H1 (cell line): ENCODE data around the gene LAMB1. TPM values are rescaled to one million over a fixed set of nuclear protein-coding genes. Genes with fewer than 3 reads are reported as not detected.

Experiments
- CTCF ChIA-PET: fragments of 300-600 bp; sonication (Branson Sonifier 250); formaldehyde crosslinking; loops from one replicate; lab custom pipeline; 2021; ENCODE audit not compliant: partially characterized antibody; lab: Charles Lee
- POLR2A ChIA-PET: fragments of 300-600 bp; sonication (Branson Sonifier 250); formaldehyde crosslinking; loops from one replicate; lab custom pipeline; 2021; ENCODE audit warnings: inconsistent platforms; ENCODE audit not compliant: partially characterized antibody; lab: Charles Lee
- DNase-seq, 2 experiments: peaks; one replicate each; pipeline versions ENCODE4 v3.0.0 to v3.0.0-alpha.2; 2010 to 2022; ENCODE audit warnings: low spot score in 2 of 2, low read depth in 1 of 2, mixed read lengths in 1 of 2
- FAIRE-seq: peaks from 2 replicates; lab custom pipeline; 2011; peaks lifted over from hg19 to GRCh38; lab: Jason Lieb, UNC
- H2AFZ ChIP-seq: 2 replicates; pipeline ENCODE4 v1.8.1; 2012; ENCODE audit warnings: low read length, inconsistent platforms
- H2AK5ac ChIP-seq: 2 replicates; pipeline ENCODE4 v1.6.1; 2013; ENCODE audit warnings: low read depth, low read length
- H2BK120ac ChIP-seq: replicated peaks from 2 replicates; pipeline ENCODE3; 2013; ENCODE audit warnings: low read depth, low read length, inconsistent platforms
- H2BK12ac ChIP-seq: 2 replicates; pipeline ENCODE4 v1.6.1; 2013; ENCODE audit warnings: low read depth, low read length
- H2BK15ac ChIP-seq: 2 replicates; pipeline ENCODE4 v1.6.1; 2013; ENCODE audit warnings: low read length
- H2BK20ac ChIP-seq: 2 replicates; pipeline ENCODE4 v1.6.1; 2013; ENCODE audit warnings: low read length
- H2BK5ac ChIP-seq: 2 replicates; pipeline ENCODE4 v1.6.1; 2013; ENCODE audit warnings: low read depth, low read length
- H3K14ac ChIP-seq: 2 replicates; pipeline ENCODE4 v1.6.1; 2013; ENCODE audit warnings: inconsistent platforms; ENCODE audit not compliant: insufficient read length
- H3K18ac ChIP-seq: 2 replicates; pipeline ENCODE4 v1.6.1; 2013; ENCODE audit warnings: low read length; ENCODE audit errors: extremely low read depth
- H3K23ac ChIP-seq: 2 replicates; pipeline ENCODE4 v1.6.1; 2013; ENCODE audit warnings: inconsistent platforms; ENCODE audit not compliant: insufficient read length
- H3K23me2 ChIP-seq: 2 replicates; pipeline ENCODE4 v1.6.1; 2013; ENCODE audit warnings: low read depth, low read length
- H3K27ac ChIP-seq: 2 replicates; pipeline ENCODE4 v1.6.1; 2011; ENCODE audit warnings: low read depth, low read length, inconsistent platforms
- H3K27me3 ChIP-seq, 4 experiments: replicated peaks in 1 of 4; 1 replicate in 1 of 4; 2 replicates in 3 of 4; pipeline versions ENCODE4 v1.6.1 to v1.8.1; 2011 to 2013; ENCODE audit warnings: low read length in 3 of 4, mild to moderate bottlenecking in 3 of 4, inconsistent platforms in 2 of 4, mixed read lengths in 2 of 4, moderate library complexity in 1 of 4; ENCODE audit not compliant: control insufficient read depth in 3 of 4, insufficient read depth in 3 of 4; ENCODE audit errors: extremely low read depth in 1 of 4
- H3K36me3 ChIP-seq, 4 experiments: 2 replicates each; pipeline versions ENCODE4 v1.6.1 to v1.8.1; 2011 to 2013; ENCODE audit warnings: mild to moderate bottlenecking in 4 of 4, low read length in 3 of 4, moderate library complexity in 2 of 4, control low read depth in 1 of 4, inconsistent platforms in 1 of 4; ENCODE audit not compliant: insufficient read depth in 4 of 4, control insufficient read depth in 2 of 4
- H3K4ac ChIP-seq: replicated peaks from 2 replicates; pipeline ENCODE3; 2013; ENCODE audit warnings: low read length, low read depth, mixed read lengths, inconsistent platforms; ENCODE audit not compliant: insufficient read length
- H3K4me1 ChIP-seq, 4 experiments: replicated peaks in 1 of 4; 1 replicate in 1 of 4; 2 replicates in 3 of 4; pipeline versions ENCODE4 v1.6.1 to v1.8.1; 2011 to 2013; ENCODE audit warnings: low read length in 3 of 4, inconsistent platforms in 2 of 4, mixed read lengths in 1 of 4; ENCODE audit not compliant: insufficient read depth in 4 of 4, control insufficient read depth in 3 of 4
- H3K4me2 ChIP-seq, 2 experiments: 2 replicates each; pipeline versions ENCODE4 v1.6.1 to v1.8.1; 2011 to 2013; ENCODE audit warnings: low read depth in 2 of 2, low read length in 2 of 2, control low read depth in 1 of 2, inconsistent platforms in 1 of 2, mild to moderate bottlenecking in 1 of 2; ENCODE audit not compliant: insufficient read depth in 1 of 2
- H3K4me3 ChIP-seq, 4 experiments: fragments of 200-600, 300-600 bp in 1 of 4; sonication (generic), shearing (Covaris generic), sonication (Bioruptor Twin) in 1 of 4; 2 replicates each; pipeline versions ENCODE4 v1.5.1 to v1.8.1; 2011 to 2016; ENCODE audit warnings: low read length in 4 of 4, low read depth in 3 of 4, control low read depth in 2 of 4, inconsistent platforms in 2 of 4, mild to moderate bottlenecking in 2 of 4, mixed read lengths in 1 of 4, moderate library complexity in 1 of 4; ENCODE audit not compliant: insufficient read depth in 2 of 4; ENCODE audit errors: extremely low read depth in 1 of 4
- H3K56ac ChIP-seq: replicated peaks from 2 replicates; pipeline ENCODE3; 2013; ENCODE audit warnings: low read depth, mild to moderate bottlenecking, mixed read lengths, low read length, inconsistent platforms; ENCODE audit not compliant: insufficient read length
- H3K79me1 ChIP-seq: 2 replicates; pipeline ENCODE4 v1.6.1; 2013; ENCODE audit warnings: low read depth, low read length, control low read depth
- H3K79me2 ChIP-seq, 2 experiments: 2 replicates each; pipeline versions ENCODE4 v1.6.1 to v1.8.1; 2012 to 2013; ENCODE audit warnings: low read length in 2 of 2, mild to moderate bottlenecking in 2 of 2, inconsistent platforms in 1 of 2; ENCODE audit not compliant: insufficient read depth in 2 of 2, control insufficient read depth in 1 of 2
- H3K9ac ChIP-seq, 4 experiments: replicated peaks in 1 of 4; 1 replicate in 1 of 4; 2 replicates in 3 of 4; pipeline versions ENCODE4 v1.6.1 to v1.8.1; 2011 to 2013; ENCODE audit warnings: low read depth in 3 of 4, low read length in 3 of 4, control low read depth in 2 of 4, mild to moderate bottlenecking in 2 of 4, moderate library complexity in 2 of 4, inconsistent platforms in 1 of 4; ENCODE audit errors: extremely low read depth in 1 of 4
- H3K9me3 ChIP-seq, 2 experiments: 2 replicates each; pipeline versions ENCODE4 v1.6.1 to v1.8.1; 2012 to 2013; ENCODE audit warnings: mild to moderate bottlenecking in 2 of 2, moderate library complexity in 2 of 2, control low read depth in 1 of 2, inconsistent platforms in 1 of 2, low read depth in 1 of 2, low read length in 1 of 2, mixed read lengths in 1 of 2; ENCODE audit not compliant: insufficient read depth in 2 of 2
- H4K20me1 ChIP-seq, 2 experiments: replicated peaks in 1 of 2; 2 replicates each; pipeline versions ENCODE3 to v1.8.1; 2011 to 2013; ENCODE audit warnings: inconsistent platforms in 2 of 2, low read length in 2 of 2, mild to moderate bottlenecking in 1 of 2; ENCODE audit not compliant: insufficient read depth in 2 of 2, control insufficient read depth in 1 of 2
- H4K5ac ChIP-seq: 2 replicates; pipeline ENCODE4 v1.6.1; 2013; ENCODE audit warnings: low read length, low read depth, mixed read lengths, inconsistent platforms; ENCODE audit not compliant: insufficient read length
- H4K8ac ChIP-seq: 2 replicates; pipeline ENCODE4 v1.8.0; 2013; ENCODE audit warnings: mild to moderate bottlenecking, moderate library complexity, low read length, inconsistent platforms; ENCODE audit not compliant: insufficient read depth; ENCODE audit errors: extremely low read depth
- H4K91ac ChIP-seq: replicated peaks from 2 replicates; pipeline ENCODE3; 2013; ENCODE audit warnings: low read length, mixed read lengths, inconsistent platforms; ENCODE audit not compliant: insufficient read length
- ASH2L ChIP-seq: fragments of 200-600, 300-600 bp; sonication (generic); IDR thresholded peaks from one replicate; pipeline ENCODE4 v1.7.1; 2017; ENCODE audit warnings: low read length
- ATF3 ChIP-seq: IDR thresholded peaks from 2 replicates; pipeline ENCODE4 v1.6.1; 2011; ENCODE audit warnings: low read depth, mild to moderate bottlenecking, low read length; ENCODE audit not compliant: insufficient read depth
- BCL11A ChIP-seq, 2 experiments: IDR thresholded peaks; one replicate each; pipeline ENCODE4 v1.6.1; 2011; ENCODE audit warnings: low read depth in 2 of 2, low read length in 2 of 2, mild to moderate bottlenecking in 2 of 2
- CEBPB ChIP-seq: IDR thresholded peaks from 2 replicates; pipeline ENCODE4 v1.6.1; 2012; ENCODE audit warnings: low read depth, low read length
- CHD1 ChIP-seq: IDR thresholded peaks from 2 replicates; pipeline ENCODE4 v1.6.1; 2012; ENCODE audit warnings: low read depth, low read length, improper control_type of control experiment
- CHD2 ChIP-seq: IDR thresholded peaks from 2 replicates; pipeline ENCODE4 v1.6.1; 2012; ENCODE audit warnings: low read length, improper control_type of control experiment
- GTF2F1 ChIP-seq: IDR thresholded peaks from 2 replicates; pipeline ENCODE4 v1.6.1; 2012; ENCODE audit warnings: low read depth, low read length, improper control_type of control experiment, borderline replicate concordance
- JUND ChIP-seq: IDR thresholded peaks from 2 replicates; pipeline ENCODE4 v1.6.1; 2011; ENCODE audit warnings: mild to moderate bottlenecking, improper control_type of control experiment, low read length
- MAX ChIP-seq: IDR thresholded peaks from 2 replicates; pipeline ENCODE4 v1.6.1; 2012; ENCODE audit warnings: inconsistent platforms
- PHF8 ChIP-seq: fragments of 200-600 bp; sonication (generic); conservative IDR thresholded peaks from 2 replicates; pipeline ENCODE4 v1.7.1; 2012; ENCODE audit warnings: low read depth, mild to moderate bottlenecking, inconsistent platforms, low read length, moderate library complexity
- RAD21 ChIP-seq, 2 experiments: IDR thresholded peaks in 1 of 2; conservative IDR thresholded peaks in 1 of 2; 2 replicates each; pipeline ENCODE4 v1.6.1; 2011; ENCODE audit warnings: low read depth in 2 of 2, low read length in 2 of 2, improper control_type of control experiment in 1 of 2, inconsistent platforms in 1 of 2, mild to moderate bottlenecking in 1 of 2, moderate library complexity in 1 of 2
- RNF2 ChIP-seq: fragments of 200-900, 300-1000 bp; sonication (generic); IDR thresholded peaks from 2 replicates; pipeline ENCODE4 v1.7.1; 2016; ENCODE audit warnings: borderline replicate concordance, low read depth, mild to moderate bottlenecking, antibody characterized with exemption, low read length; ENCODE audit not compliant: poor library complexity, severe bottlenecking; ENCODE audit errors: missing control alignments
- SIRT6 ChIP-seq: IDR thresholded peaks from one replicate; pipeline ENCODE4 v1.7.1; 2012; ENCODE audit warnings: low read length, inconsistent platforms
- SIX5 ChIP-seq: IDR thresholded peaks from 2 replicates; pipeline ENCODE4 v1.6.1; 2011; ENCODE audit warnings: mild to moderate bottlenecking, low read depth, low read length
- WGBS, 2 experiments: shearing (Covaris generic) in 1 of 2; methylation state at CpG; one replicate each; pipeline versions ENCODE4 v1.1.6 to v1.1.7; 2013 to 2015; ENCODE audit warnings: low lambda C conversion rate in 2 of 2, mixed read lengths in 2 of 2, inconsistent platforms in 1 of 2, low coverage in 1 of 2, missing lambda C conversion rate in 1 of 2; ENCODE audit not compliant: insufficient replicate concordance in 2 of 2, insufficient coverage in 1 of 2, insufficient read length in 1 of 2; ENCODE audit errors: extremely low coverage in 1 of 2, missing lambda C conversion rate in 1 of 2; 5-methylcytosine and 5-hydroxymethylcytosine counted together
- polyA plus RNA-seq, 7 experiments: library from polyadenylated mRNA; depleted of rRNA in 3 of 7; stranded (reverse) in 5 of 7; unstranded in 2 of 7; fragments of >200 nt in 5 of 7; fragments of 200-250 nt in 2 of 7; gene quantifications; 1 replicate in 5 of 7; 2 replicates in 1 of 7; 4 replicates in 1 of 7; pipeline versions ENCODE4 v1.2.1 to v1.2.3, GENCODE V29; 2011 to 2013; ENCODE audit warnings: missing spikeins in 2 of 7, mixed read lengths in 2 of 7
- total RNA-seq: library from RNA; stranded (reverse); fragmentation: NEBNext Ultra II Directional; extraction: Animal tissue kit (Norgen Biotek cat#: 25700); gene quantifications from 2 replicates; pipeline ENCODE4 v1.2.1, GENCODE V29; 2021

Gene LAMB1
- total and polyA plus RNA-seq, 2 of the 8 experiments (the other 6 are each of a cell fraction or from before 2014, with no cell fraction given): 31.9 to 38.5 TPM

- Histone ChIP-seq H3K18ac (no peak overlapping the region), H3K27ac (no peak overlapping the region), H2AFZ (no peak overlapping the region), H3K27me3 (no peaks in the 10 kb centered on the region), H3K4ac (no peak overlapping the region), H3K56ac (no peak overlapping the region), H3K79me2 (no peaks in the 10 kb centered on the region), H4K91ac (no peak overlapping the region), H3K79me1 (no peaks in the 10 kb centered on the region), H3K4me2 (no peak overlapping the region), H2AK5ac (no peak overlapping the region), H2BK12ac (no peak overlapping the region), H3K4me1 (peaks cover 0 to 8% (median 6%) of the 10 kb centered on the region in 4 experiments; a peak in 4 of 7 replicates), H2BK5ac (no peak overlapping the region), H3K23me2 (no peaks in the 10 kb centered on the region), H4K5ac (no peak overlapping the region), H2BK20ac (no peak overlapping the region), H3K36me3 (peaks cover 2 to 24% (median 8%) of the 10 kb centered on the region in 4 experiments; a peak in 4 of 8 replicates), H3K4me3 (no peak overlapping the region), H3K14ac (no peak overlapping the region), H3K23ac (no peak overlapping the region), H2BK15ac (no peak overlapping the region), H4K20me1 (no peaks in the 10 kb centered on the region), H3K9me3 (no peaks in the 10 kb centered on the region), H2BK120ac (no peak overlapping the region), H3K9ac (no peak overlapping the region), H4K8ac (no peak overlapping the region)
- ChIA-PET POLR2A (interaction anchor here (0.9 kb wide), 1 partner anchor 20 kb away, joined by 6 read pairs; no protein-coding TSS in a partner anchor), CTCF (interaction anchor here (1.0 kb wide), 1 partner anchor 35 kb away, joined by 3 read pairs; the partner anchor contains the start of gene LAMB1)
- no peak for FAIRE-seq
- DNase-seq: no peak
- 96% methylated on average over 3 of the region's 3 CpGs; no CpG with 5 or more reads in 1 of the 2 experiments for WGBS, 2 experiments
- no peak for TF ChIP-seq PHF8
- no peak for TF ChIP-seq CHD2
- no peak for TF ChIP-seq CHD1
- no peak for TF ChIP-seq BCL11A (IDR thresholded peaks at IDR 0.05; ENCODE audit: low read depth in 2 of 2, low read length in 2 of 2)
- TF ChIP-seq CEBPB: no peak
- TF ChIP-seq RNF2: no peak
- no peak for TF ChIP-seq JUND
- TF ChIP-seq MAX: no peak
- TF ChIP-seq ATF3: no peak
- TF ChIP-seq ASH2L: no peak
- no peak for TF ChIP-seq SIX5
- TF ChIP-seq GTF2F1: no peak
- TF ChIP-seq SIRT6: no peak
- TF ChIP-seq RAD21 (IDR thresholded peaks at IDR 0.05 in 1 of 2, conservative IDR thresholded peaks at IDR 0.05 in 1 of 2; ENCODE audit: low read depth in 2 of 2, low read length in 2 of 2): no peak
These were observed 34.5 kb downstream of the LAMB1 start for GRCh38 chr7:107968449-107968848.
